ENCODE data around the gene FARP2.
"Not testable (repeated sequence)": the region's sequence is repeated elsewhere in the genome, so short reads cannot be mapped to it uniquely, and the experiment has no call there.

FARP2 gene

GRCh38 chr2:241368643-241369042, 12.6 kb downstream of the FARP2 start:
- DNase-seq: no peak

GRCh38 chr2:241372361-241372992, 16.4 kb downstream of the FARP2 start:
- no peak for DNase-seq

DNA sequence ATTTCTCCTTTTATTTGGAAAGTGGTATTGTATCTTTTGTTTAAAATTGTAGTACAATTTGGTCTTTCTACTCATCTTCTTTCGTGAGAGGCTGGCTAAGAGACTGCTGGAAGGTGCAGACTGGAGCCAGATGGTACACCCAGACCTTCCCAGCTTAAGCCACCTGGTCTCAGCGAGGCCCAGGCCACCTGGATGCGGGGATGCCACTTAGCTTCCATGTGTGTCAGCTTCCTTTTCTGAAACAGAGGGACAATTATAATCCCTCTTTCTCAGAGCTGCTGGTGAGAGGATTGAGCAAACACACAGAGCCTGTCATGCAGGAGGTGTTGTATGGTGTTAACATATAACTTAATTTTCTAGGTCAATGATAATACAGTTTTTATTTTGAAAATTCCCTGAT, 17.4 kb downstream of the FARP2 start:
- DNase-seq: no peak

- not testable (repeated sequence) for DNase-seq
Measured at GRCh38 chr2:241373906-241374305, 17.8 kb downstream of the FARP2 start.

GRCh38 chr2:241375300-241375699, 19.2 kb downstream of the FARP2 start:
- DNase-seq: no peak

DNA sequence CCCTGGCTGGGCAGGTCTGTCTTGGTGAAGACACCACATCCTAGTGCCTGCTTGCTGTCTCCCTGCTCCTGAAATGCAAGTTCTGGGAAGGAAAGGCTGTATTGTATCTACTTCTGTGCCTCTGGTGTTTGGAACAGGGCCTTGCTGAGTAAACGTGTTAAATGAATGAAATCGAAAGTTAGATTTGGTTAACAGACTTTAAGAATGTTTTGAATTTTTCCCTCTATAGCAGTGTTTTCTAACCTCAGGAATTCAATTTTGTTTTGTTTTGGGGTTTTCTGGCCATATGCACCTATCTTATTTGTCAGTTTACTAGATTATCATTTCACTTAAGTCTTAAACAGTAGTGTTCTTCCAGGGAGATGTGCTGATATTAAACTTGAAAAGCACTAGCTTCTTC, 20.7 kb downstream of the FARP2 start:
- no peak for DNase-seq

GRCh38 chr2:241378816-241379215, 22.7 kb downstream of the FARP2 start:
- no peak for DNase-seq

DNA sequence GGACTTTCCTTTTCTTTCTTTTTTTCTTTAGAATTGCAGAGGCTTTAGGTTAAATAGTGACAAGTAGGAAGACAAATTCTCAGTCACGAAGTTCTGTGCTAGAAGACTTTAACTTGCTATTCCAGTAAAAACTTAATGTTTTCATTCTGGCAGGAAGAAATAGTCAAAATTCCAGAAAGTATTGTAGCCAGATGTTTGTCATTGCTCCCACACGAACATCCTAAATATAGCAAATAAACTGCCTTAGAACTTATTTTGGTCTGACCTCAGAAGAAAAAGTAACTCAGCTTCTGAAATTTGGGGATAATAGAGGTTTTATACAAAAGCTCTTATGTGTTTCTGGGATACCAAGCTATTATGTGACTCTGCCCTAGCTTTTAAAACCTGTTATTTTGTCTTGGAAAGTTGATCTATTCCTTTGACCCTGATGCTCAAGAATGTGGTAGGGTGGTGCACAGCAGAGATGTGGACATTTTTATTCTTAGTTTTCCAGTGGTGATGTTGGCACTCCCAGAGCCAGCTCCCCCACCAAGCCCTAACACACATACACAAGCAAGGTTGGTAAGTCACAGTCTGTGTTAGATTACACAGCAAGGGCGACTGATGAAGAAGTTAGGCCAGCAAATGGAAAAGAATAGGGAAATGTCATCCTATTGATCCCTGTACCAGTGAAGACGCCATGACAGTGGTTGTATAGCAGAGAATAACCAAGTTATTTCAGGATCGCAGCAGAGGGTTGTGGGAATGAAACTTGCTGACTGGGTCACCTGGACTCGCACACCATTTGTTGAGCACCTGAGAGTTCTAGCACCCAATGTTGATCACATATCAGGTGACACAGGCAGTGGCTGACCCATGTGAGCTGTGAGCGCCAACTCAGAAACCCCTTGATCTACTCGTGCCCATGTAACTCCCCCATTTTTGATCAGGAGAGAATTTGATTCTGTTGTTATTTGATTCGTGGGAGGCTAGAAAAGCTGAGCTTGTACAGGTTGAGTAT, 23.7 kb downstream of the FARP2 start:
- DNase-seq: no peak

- DNase-seq: no peak
Measured at GRCh38 chr2:241381872-241382271, 25.8 kb downstream of the FARP2 start.

DNA sequence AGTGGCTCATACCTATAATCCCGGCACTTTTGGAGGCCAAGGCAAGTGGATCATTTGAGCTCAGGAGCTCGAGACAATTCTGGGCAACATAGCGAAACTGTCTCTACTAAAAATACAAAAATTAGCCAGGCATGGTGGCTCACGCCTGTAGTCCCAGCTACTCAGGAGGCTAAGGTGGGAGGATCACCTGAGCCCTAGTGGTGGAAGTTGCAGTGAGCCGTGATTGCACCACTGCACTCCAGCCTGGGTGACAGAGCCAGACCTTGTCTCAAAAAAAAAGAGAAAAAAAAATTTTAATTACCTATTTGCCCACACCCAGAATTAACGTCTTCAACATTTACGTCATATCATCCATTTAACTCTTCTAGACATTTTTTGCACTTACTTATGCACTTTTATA, 29.4 kb downstream of the FARP2 start:
- DNase-seq: not testable (repeated sequence)

DNA sequence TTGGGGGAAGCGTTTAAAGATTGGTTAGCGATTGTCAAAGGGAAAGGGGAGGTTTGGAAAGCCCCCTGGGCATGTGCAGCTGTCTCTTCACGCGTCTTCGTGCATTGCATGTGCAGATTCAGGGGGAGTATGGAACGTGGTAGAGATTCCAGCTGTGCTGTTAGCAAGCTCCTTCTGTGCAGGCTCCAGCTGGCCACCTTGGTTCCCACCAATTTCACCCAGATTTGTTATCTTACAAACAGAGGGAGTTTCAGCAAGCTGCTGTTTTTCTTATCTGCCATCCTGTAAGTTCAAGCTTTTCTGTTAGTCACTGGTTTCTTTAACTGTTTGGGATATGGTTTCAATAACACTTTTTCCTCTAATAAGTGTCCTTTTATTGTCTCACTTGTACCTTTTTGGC, 30.4 kb downstream of the FARP2 start:
- DNase-seq: no peak

DNA sequence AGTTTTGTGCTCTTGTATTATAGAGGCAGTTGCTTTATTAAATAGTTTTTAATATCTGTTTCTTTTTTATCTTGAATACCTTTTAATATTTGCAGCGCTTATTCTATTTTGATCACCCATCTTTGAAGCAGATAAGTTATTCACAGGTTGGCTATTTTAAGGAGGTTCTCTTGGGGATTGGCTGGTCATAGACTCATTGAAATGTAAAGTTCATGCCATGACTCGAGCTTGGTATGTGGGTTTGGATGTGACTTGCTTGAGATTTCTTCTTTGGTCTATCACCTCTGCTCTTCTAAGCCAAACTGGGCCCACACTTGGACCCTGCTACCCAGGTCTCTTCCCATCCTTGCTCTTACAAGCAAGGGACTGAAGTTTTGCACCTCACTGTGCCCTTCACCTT, 33.6 kb downstream of the FARP2 start:
- no peak for DNase-seq

DNA sequence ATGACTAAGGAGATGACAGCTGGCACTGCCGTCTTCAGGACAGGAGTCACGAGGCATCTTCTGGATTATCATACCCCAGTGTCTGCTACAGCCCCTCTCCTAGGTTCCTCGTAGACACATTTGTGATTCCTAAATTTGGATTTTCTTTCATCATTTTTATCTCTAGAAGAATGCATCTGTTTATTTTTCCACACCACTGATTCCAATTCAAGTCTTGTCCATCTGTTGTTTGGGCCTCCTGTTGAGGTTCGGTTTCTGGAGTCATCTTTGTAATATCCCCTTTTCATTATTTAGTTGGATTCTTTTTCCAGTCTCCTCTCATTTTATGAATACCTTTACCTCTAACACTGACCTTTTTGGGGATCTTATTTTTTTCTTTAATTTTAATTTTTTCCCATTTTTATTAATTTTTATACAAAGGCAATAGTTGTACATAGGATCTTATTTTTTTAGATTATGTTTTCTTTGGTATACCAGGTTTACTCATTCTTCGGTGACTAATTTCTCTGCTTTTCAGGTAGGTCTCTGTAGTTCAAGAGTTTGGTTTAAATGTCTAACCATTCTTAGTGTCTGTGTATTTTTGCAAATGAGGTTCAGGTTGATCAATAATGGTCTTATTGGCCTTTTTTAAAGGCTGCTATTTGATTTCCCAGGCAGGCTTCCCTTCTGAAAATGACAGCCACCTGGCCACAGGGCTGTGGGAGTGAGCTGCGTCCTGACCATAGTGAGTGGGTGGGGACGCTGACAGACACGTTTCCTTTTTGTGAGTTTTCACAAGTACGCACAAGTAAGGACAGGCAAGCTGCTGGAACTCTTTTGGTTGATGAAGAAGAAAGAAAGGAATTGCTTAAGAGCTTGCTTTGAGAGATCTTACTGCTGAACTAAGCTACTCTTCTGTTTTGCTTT, 34.5 kb downstream of the FARP2 start:
- DNase-seq: no peak

DNA sequence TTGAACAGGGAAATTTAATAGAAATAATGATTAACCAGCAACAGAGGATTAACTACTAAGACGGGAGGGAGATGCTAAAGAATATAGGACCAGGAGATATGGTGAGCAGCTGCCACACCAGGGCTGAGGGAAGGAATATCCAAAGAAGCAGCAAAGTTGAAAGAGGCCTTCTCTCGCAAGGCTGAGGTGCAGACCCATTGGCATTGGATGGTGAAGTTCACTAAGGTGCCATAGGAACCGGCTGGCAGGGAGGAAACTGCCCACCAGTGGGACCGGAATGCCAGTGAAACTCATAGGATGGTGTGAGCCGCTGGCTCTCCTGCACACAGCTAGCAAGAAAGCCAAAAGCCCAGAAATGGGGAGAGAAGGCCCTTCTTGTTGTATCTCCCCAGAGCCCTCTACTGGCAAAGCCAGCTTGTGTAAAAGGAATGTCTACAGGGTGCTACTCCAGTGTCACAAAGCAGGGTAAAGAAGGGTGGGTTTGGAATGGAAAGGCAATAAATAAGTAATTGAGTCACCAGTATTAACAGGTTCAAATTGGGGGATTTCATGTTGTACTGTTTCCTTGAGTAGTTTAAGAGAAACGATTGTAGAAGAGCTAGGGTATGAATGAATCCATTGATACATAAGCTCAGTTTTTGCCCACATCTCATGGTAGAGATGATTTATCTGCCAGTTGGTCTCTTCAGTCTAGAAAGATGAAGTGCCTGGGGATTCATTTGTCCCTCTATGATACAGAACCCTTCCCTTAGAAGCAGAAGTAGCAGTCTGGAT, 36.0 kb downstream of the FARP2 start:
- no peak for DNase-seq

GRCh38 chr2:241392753-241393152, 36.7 kb downstream of the FARP2 start:
- not testable (repeated sequence) for DNase-seq

- DNase-seq: no peak
Measured at GRCh38 chr2:241393524-241394196, 37.6 kb downstream of the FARP2 start.

DNA sequence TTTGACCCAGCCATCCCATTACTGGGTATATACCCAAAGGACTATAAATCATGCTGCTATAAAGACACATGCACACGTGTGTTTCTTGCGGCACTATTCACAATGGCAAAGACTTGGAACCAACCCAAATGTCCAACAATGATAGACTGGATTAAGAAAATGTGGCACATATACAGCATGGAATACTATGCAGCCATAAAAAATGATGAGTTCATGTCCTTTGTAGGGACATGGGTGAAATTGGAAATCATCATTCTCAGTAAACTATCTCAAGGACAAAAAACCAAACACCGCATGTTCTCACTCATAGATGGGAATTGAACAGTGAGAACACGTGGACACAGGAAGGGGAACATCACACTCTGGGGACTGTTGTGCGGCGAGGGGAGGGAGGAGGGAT, 40.7 kb downstream of the FARP2 start:
- DNase-seq: not testable (repeated sequence)

DNA sequence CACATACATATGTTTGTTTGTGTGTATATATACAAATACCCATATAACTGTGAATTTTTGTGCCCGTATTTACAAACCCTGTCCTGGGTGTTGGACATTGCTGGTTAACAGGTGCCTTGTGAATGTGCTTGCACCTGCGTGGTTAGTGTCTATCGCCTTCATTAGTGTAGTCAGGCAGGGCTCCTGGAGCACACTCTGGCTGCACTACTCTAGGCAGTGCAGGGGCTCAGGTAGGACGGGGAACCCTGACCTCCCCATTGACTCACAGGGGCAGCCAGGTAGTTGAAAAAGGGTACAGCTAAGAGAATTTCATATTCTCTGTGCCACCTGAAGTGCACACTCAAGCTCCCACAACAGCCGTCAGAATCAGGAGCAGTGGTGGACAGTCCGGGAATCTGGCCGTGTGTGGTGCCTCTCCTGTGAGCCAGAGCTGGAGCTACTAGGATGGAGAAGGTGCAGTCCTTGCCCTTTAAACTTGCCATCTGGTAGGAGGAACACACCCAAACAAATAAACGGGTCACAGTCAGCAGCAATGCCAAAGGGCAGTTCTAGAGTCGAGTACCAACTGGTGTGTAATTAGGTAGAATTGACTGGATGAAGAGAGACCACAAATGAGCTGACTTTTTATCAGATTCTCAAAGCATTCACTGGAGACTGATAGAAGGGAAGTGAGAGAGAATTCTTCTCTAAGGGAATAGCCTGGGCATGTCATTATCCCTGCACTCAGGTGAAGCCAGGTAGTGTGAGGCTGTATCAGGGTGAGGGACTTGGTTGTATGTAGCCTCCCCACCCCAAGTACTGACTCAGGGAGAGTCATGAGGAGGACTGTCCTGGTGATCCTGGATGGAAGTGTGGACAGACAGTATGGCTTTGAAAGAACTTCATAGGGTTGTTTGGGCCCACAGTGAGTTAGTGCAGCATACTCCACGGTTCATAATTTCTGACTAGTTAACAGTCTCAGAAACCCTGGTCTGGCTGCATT, 44.1 kb downstream of the FARP2 start:
- no peak for DNase-seq

GRCh38 chr2:241408849-241409248, 52.8 kb downstream of the FARP2 start:
- no peak for DNase-seq

DNA sequence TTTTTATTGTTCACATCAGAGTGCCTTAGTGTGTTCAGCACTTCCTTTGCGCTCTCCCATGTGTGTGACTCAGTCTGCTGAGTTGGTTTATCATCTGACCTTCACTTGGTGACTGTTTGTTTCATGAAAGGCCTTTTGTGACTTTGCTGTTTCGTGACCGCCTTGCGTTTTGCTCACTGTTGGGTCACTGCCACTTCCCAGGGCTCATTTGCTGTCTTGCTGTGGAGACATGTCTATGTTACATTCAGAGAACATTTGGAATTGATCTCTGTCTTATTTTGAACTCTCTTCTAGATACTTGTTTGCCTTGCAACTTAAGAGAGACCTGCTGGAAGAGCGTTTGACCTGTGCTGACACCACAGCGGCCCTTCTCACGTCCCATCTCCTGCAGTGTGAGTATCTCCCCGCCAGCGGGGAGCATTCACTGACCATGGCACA, 54.7 kb downstream of the FARP2 start:
- no peak for DNase-seq

Measured in NCI-H2081 treated with DMSO at 0.1 percent for 48 hours (cell line).